IMR-90 (cell line): ENCODE results near the gene EIF4G2. TPM values are rescaled to one million over a fixed set of nuclear protein-coding genes. Genes with fewer than 3 reads are reported as not detected.
A peak's percentile ranks its signal among the peaks of the same experiment; 100 is the strongest.

Experiments
- ATAC-seq: fragments of 200-7000 bp; cut with Tn5 transposase; 2 replicates; pipeline ENCODE4 v1.9.1; 2020; ENCODE audit warnings: low read depth, mild to moderate bottlenecking, moderate library complexity
- BruUV-seq: library from RNA; stranded (reverse); fragments of 400-500 nt; replicated peaks from 2 replicates; lab custom pipeline; 2021; lab: Mats Ljungman, UMichigan
- CTCF ChIA-PET: fragments of 300-600 bp; formaldehyde crosslinking; extraction: SDS; loops from one replicate; lab custom pipeline; 2021; ENCODE audit warnings: antibody characterized with exemption; lab: Yijun Ruan, JAX
- POLR2A ChIA-PET: fragments of 300-600 bp; sonication (Branson Sonifier 250); formaldehyde crosslinking; loops from one replicate; lab custom pipeline; 2022; ENCODE audit warnings: antibody characterized with exemption; ENCODE audit not compliant: unreplicated experiment; lab: Charles Lee
- DNase-seq: peaks from one replicate; pipeline ENCODE4 v3.0.0; 2013
- H2AFZ ChIP-seq: replicated peaks from 2 replicates; pipeline ENCODE3; 2013; ENCODE audit warnings: low read length, mild to moderate bottlenecking; ENCODE audit not compliant: poor library complexity
- H2AK5ac ChIP-seq: 2 replicates; pipeline ENCODE4 v1.6.1; 2013; ENCODE audit warnings: low read depth, low read length, inconsistent platforms
- H2AK9ac ChIP-seq: replicated peaks from 2 replicates; pipeline ENCODE3; 2013; ENCODE audit warnings: mild to moderate bottlenecking, low read depth, low read length, moderate library complexity; ENCODE audit not compliant: poor library complexity
- H2BK120ac ChIP-seq: 2 replicates; pipeline ENCODE4 v1.6.1; 2013; ENCODE audit warnings: low read depth, low read length, inconsistent platforms
- H2BK15ac ChIP-seq: 3 replicates; pipeline ENCODE4 v1.6.1; 2013; ENCODE audit warnings: low read depth, low read length, inconsistent platforms
- H2BK20ac ChIP-seq: 2 replicates; pipeline ENCODE4 v1.6.1; 2013; ENCODE audit warnings: low read depth, mild to moderate bottlenecking, inconsistent platforms, low read length, moderate library complexity
- H2BK5ac ChIP-seq: 2 replicates; pipeline ENCODE4 v1.6.1; 2013; ENCODE audit warnings: mild to moderate bottlenecking, low read depth, low read length, inconsistent platforms; ENCODE audit not compliant: poor library complexity, severe bottlenecking
- H3K14ac ChIP-seq: replicated peaks from 2 replicates; pipeline ENCODE4 v1.6.1; 2013; ENCODE audit warnings: low read depth, low read length, inconsistent platforms
- H3K18ac ChIP-seq: 2 replicates; pipeline ENCODE4 v1.6.1; 2013; ENCODE audit warnings: low read depth, low read length, control low read depth
- H3K23ac ChIP-seq: 2 replicates; pipeline ENCODE4 v1.6.1; 2013; ENCODE audit warnings: low read depth, low read length, inconsistent platforms
- H3K27ac ChIP-seq: 2 replicates; pipeline ENCODE4 v1.5.1; 2013; ENCODE audit warnings: mild to moderate bottlenecking, control low read depth, low read length; ENCODE audit not compliant: insufficient read depth
- H3K27me3 ChIP-seq: 2 replicates; pipeline ENCODE4 v1.6.1; 2013; ENCODE audit warnings: low read length; ENCODE audit not compliant: control insufficient read depth, insufficient read depth
- H3K36me3 ChIP-seq: 2 replicates; pipeline ENCODE4 v1.6.1; 2013; ENCODE audit warnings: low read length, mixed read lengths; ENCODE audit not compliant: control insufficient read depth, insufficient read depth
- H3K4ac ChIP-seq: 2 replicates; pipeline ENCODE4 v1.6.1; 2013; ENCODE audit warnings: low read depth, low read length, inconsistent platforms
- H3K4me1 ChIP-seq: 2 replicates; pipeline ENCODE4 v1.6.1; 2013; ENCODE audit warnings: low read length, mixed read lengths; ENCODE audit not compliant: control insufficient read depth, insufficient read depth
- H3K4me2 ChIP-seq: 2 replicates; pipeline ENCODE4 v1.6.1; 2013; ENCODE audit warnings: low read depth, mild to moderate bottlenecking, control low read depth, low read length, moderate library complexity
- H3K4me3 ChIP-seq: 2 replicates; pipeline ENCODE4 v1.5.1; 2013; ENCODE audit warnings: low read depth, mild to moderate bottlenecking, control low read depth, low read length, moderate library complexity; ENCODE audit not compliant: insufficient read depth
- H3K56ac ChIP-seq: 2 replicates; pipeline ENCODE4 v1.6.1; 2013; ENCODE audit warnings: low read length, inconsistent platforms; ENCODE audit not compliant: insufficient read depth; ENCODE audit errors: extremely low read depth
- H3K79me1 ChIP-seq, 2 experiments: 2 replicates each; pipeline ENCODE4 v1.6.1; 2013; ENCODE audit warnings: low read length in 2 of 2, inconsistent platforms in 1 of 2, low read depth in 1 of 2
- H3K9ac ChIP-seq: 2 replicates; pipeline ENCODE4 v1.6.1; 2013; ENCODE audit warnings: low read depth, low read length, control low read depth
- H3K9me1 ChIP-seq: 2 replicates; pipeline ENCODE4 v1.6.1; 2013; ENCODE audit warnings: low read length, inconsistent platforms; ENCODE audit not compliant: insufficient read depth
- H3K9me3 ChIP-seq: 2 replicates; pipeline ENCODE4 v1.6.1; 2013; ENCODE audit warnings: low read length; ENCODE audit not compliant: control insufficient read depth, insufficient read depth
- H4K20me1 ChIP-seq: 2 replicates; pipeline ENCODE4 v1.6.1; 2013; ENCODE audit warnings: low read length, inconsistent platforms; ENCODE audit not compliant: insufficient read depth
- H4K5ac ChIP-seq: 2 replicates; pipeline ENCODE4 v1.6.1; 2013; ENCODE audit warnings: mild to moderate bottlenecking, low read depth, low read length, control low read depth
- H4K8ac ChIP-seq, 2 experiments: 2 replicates each; pipeline ENCODE4 v1.6.1; 2013; ENCODE audit warnings: low read depth in 2 of 2, low read length in 2 of 2, control low read depth in 1 of 2, inconsistent platforms in 1 of 2
- H4K91ac ChIP-seq: 2 replicates; pipeline ENCODE4 v1.6.1; 2013; ENCODE audit warnings: low read depth, low read length, inconsistent platforms; ENCODE audit not compliant: insufficient read depth
- CEBPB ChIP-seq: IDR thresholded peaks from 2 replicates; pipeline ENCODE4 v1.6.1; 2012; ENCODE audit warnings: low read depth, low read length, improper control_type of control experiment
- MXI1 ChIP-seq: IDR thresholded peaks from 2 replicates; pipeline ENCODE4 v1.6.1; 2012; ENCODE audit warnings: low read depth, mild to moderate bottlenecking, low read length, moderate library complexity, borderline replicate concordance
- WGBS, 2 experiments: methylation state at CpG; one replicate each; pipeline versions ENCODE4 v1.1.5 to v1.1.7; 2013; ENCODE audit warnings: missing lambda C conversion rate in 2 of 2; ENCODE audit not compliant: insufficient read length in 1 of 2; ENCODE audit errors: extremely low coverage in 2 of 2; 5-methylcytosine and 5-hydroxymethylcytosine counted together
- dilution Hi-C: fragments of 300-500 bp; cut with HindIII; formaldehyde crosslinking; loops from one replicate; pipeline ENCODE4 v1.14.3; 2018; ENCODE audit warnings: low sequenced_read_pairs; ENCODE audit not compliant: unreplicated experiment
- in situ Hi-C: fragments of 300-500 bp; cut with MboI; formaldehyde crosslinking; loops from 3 replicates; pipeline ENCODE4 v1.14.3; 2019; ENCODE audit warnings: low sequenced_read_pairs, inconsistent platforms, mixed read lengths
- intact Hi-C: fragments of 100-400 bp; cut with micrococcal nuclease; formaldehyde crosslinking; loops from 2 replicates; pipeline ENCODE4 v1.10.0; 2022
- polyA plus RNA-seq, 3 experiments: library from polyadenylated mRNA; depleted of rRNA; stranded (reverse); fragments of >200 nt; gene quantifications; 2 replicates each; pipeline ENCODE4 v1.2.3, GENCODE V29; 2012; ENCODE audit warnings: low replicate concordance in 1 of 3
- total RNA-seq: library from RNA; depleted of rRNA; stranded (reverse); fragments of >200 nt; gene quantifications from 2 replicates; pipeline ENCODE4 v1.2.3, GENCODE V29; 2012

Gene EIF4G2
- total and polyA plus RNA-seq, 2 of the 4 experiments (the other 2 are of a cell fraction), result 492 to 1,216 TPM

DNA sequence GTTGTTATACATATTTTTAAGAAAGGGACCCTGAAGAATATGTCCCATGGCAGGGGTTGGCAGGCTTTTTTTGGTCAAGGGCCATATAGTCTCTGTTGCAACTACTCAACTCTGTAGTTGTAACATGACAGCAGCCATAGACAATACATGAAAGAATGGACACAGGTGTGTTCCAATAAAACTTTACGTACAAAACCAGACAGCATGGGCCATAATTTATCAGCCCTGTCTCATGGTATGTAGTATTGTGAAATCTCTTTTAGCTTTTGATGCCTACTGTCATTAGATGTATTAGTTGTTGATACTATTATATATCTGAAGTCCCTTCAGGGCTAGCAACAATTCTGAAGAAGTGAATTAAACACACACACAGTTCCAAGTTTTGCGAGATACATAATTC is 46.6 kb upstream of the EIF4G2 start:
- no peak overlapping the region for H3K4ac ChIP-seq
- dilution Hi-C loops, result no loop called here
- no peaks in the 10 kb centered on the region for H3K4me1 ChIP-seq
- in situ Hi-C loops, result loop anchor here (5.0 kb wide), 1 partner anchor 77 kb away; no protein-coding TSS in a partner anchor
- no peak overlapping the region for H2BK20ac ChIP-seq
- no peak overlapping the region for H3K18ac ChIP-seq
- TF ChIP-seq MXI1 (no peak), CEBPB (peak; percentile 67)
- no peak overlapping the region for H2BK15ac ChIP-seq
- H4K5ac ChIP-seq, result no peak overlapping the region
- no peak overlapping the region for H4K8ac ChIP-seq
- no peak overlapping the region for H2AK9ac ChIP-seq
- H3K79me1 ChIP-seq, result peaks cover 30 to 61% of the 10 kb centered on the region in 2 experiments
- H3K9ac ChIP-seq, result no peak overlapping the region
- BruUV-seq, result no TSS peak
- no peak overlapping the region for H3K27ac ChIP-seq
- no peaks in the 10 kb centered on the region for H3K9me3 ChIP-seq
- DNase-seq, result no peak
- no peak overlapping the region for H3K23ac ChIP-seq
- no peaks in the 10 kb centered on the region for H3K27me3 ChIP-seq
- no peak overlapping the region for H3K14ac ChIP-seq
- H2AK5ac ChIP-seq, result no peak overlapping the region
- ChIA-PET CTCF (interaction anchor here (0.6 kb wide), 1 partner anchor 107 kb away, joined by 4 read pairs; no protein-coding TSS in a partner anchor), POLR2A (no interaction called here)
- no peaks in the 10 kb centered on the region for H3K9me1 ChIP-seq
- no peaks in the 10 kb centered on the region for H4K20me1 ChIP-seq
- WGBS, 2 experiments, result no CpG with 5 or more reads among the region's 2 CpGs
- H3K4me3 ChIP-seq, result no peak overlapping the region
- no peak overlapping the region for H2BK120ac ChIP-seq
- no peak overlapping the region for H2BK5ac ChIP-seq
- no peak overlapping the region for H4K91ac ChIP-seq
- H3K4me2 ChIP-seq, result no peak overlapping the region
- H2AFZ ChIP-seq, result no peak overlapping the region
- ATAC-seq, result no peak
- intact Hi-C loops, result loop anchor here (5.0 kb wide), 2 partner anchors 167 to 932 kb away; no protein-coding TSS in a partner anchor
- H3K36me3 ChIP-seq, result peaks cover 9% of the 10 kb centered on the region
- no peak overlapping the region for H3K56ac ChIP-seq
